Smooth muscle cell (in vitro differentiated cells): Measurements from ENCODE around the gene EXOC4. TPM values are rescaled to one million over a fixed set of nuclear protein-coding genes. Genes with fewer than 3 reads are reported as not detected.
A peak's percentile ranks its signal among the peaks of the same experiment; 100 is the strongest.

Experiments used
- DNase-seq: peaks from one replicate; lab custom pipeline; 2025; ENCODE audit not compliant: unreplicated experiment; lab: John Stamatoyannopoulos, UW
- H2AFZ ChIP-seq: fragments of 200-600 bp; sonication (generic); 2 replicates; pipeline ENCODE4 v1.6.0; 2016; ENCODE audit warnings: antibody characterized with exemption, low read depth, mild to moderate bottlenecking
- H3F3A ChIP-seq: fragments of 200-600 bp; sonication (generic); 2 replicates; pipeline ENCODE4 v1.6.0; 2017; ENCODE audit warnings: antibody characterized with exemption, low read depth
- H3K27ac ChIP-seq: fragments of 200-600 bp; sonication (generic); 2 replicates; pipeline ENCODE4 v1.5.1; 2016; ENCODE audit warnings: low read depth, mild to moderate bottlenecking
- H3K27me3 ChIP-seq: fragments of 200-600 bp; sonication (generic); 2 replicates; pipeline ENCODE4 v1.6.1; 2016; ENCODE audit warnings: low read depth, mild to moderate bottlenecking
- H3K36me3 ChIP-seq: fragments of 200-600 bp; sonication (generic); 2 replicates; pipeline ENCODE4 v1.5.1; 2016; ENCODE audit warnings: low read depth
- H3K4me1 ChIP-seq: fragments of 200-600 bp; sonication (generic); 2 replicates; pipeline ENCODE4 v1.5.1; 2016; ENCODE audit warnings: low read depth
- H3K4me2 ChIP-seq: fragments of 200-600 bp; sonication (generic); 2 replicates; pipeline ENCODE4 v1.6.0; 2016; ENCODE audit warnings: mild to moderate bottlenecking
- H3K4me3 ChIP-seq: fragments of 200-600 bp; sonication (generic); 2 replicates; pipeline ENCODE4 v1.5.1; 2016; ENCODE audit warnings: mild to moderate bottlenecking
- H3K79me2 ChIP-seq: fragments of 200-600 bp; sonication (generic); 2 replicates; pipeline ENCODE4 v1.6.0; 2016; ENCODE audit warnings: low read depth, mild to moderate bottlenecking
- H3K9ac ChIP-seq: fragments of 200-600 bp; sonication (generic); 2 replicates; pipeline ENCODE4 v1.6.0; 2016; ENCODE audit warnings: low read depth
- H3K9me3 ChIP-seq: fragments of 200-600 bp; sonication (generic); replicated peaks from 2 replicates; pipeline ENCODE4 v1.5.1; 2016; ENCODE audit warnings: low read depth
- H4K20me1 ChIP-seq: fragments of 200-600 bp; sonication (generic); 2 replicates; pipeline ENCODE4 v1.6.0; 2016; ENCODE audit warnings: low read depth
- CTCF ChIP-seq: fragments of 200-600 bp; sonication (generic); IDR thresholded peaks from 2 replicates; pipeline ENCODE4 v1.5.1; 2017; ENCODE audit warnings: borderline replicate concordance, mild to moderate bottlenecking, antibody characterized with exemption; ENCODE audit not compliant: insufficient read depth, poor library complexity, severe bottlenecking
- WGBS: methylation state at CpG from one replicate; pipeline ENCODE4 v1.1.7; 2016; ENCODE audit warnings: low lambda C conversion rate; 5-methylcytosine and 5-hydroxymethylcytosine counted together
- polyA plus RNA-seq: library from polyadenylated mRNA; unstranded; fragments of >200 nt; fragmentation: Nextera tagmentation; extraction: Ambion mirVana; gene quantifications from 2 replicates; pipeline ENCODE4 v1.2.1, GENCODE V29; 2016
- total RNA-seq: library from RNA; depleted of rRNA; stranded (reverse); fragments of >200 nt; gene quantifications from 2 replicates; pipeline ENCODE4 v1.2.3, GENCODE V29; 2014

Gene EXOC4
- total and polyA plus RNA-seq, 2 experiments from 2014 or later: 21.5 to 47.1 TPM

GRCh38 chr7:133769668-133770067 lies 516.8 kb downstream of the EXOC4 start:
- no peaks in the 10 kb centered on the region for H3F3A ChIP-seq
- no peak overlapping the region for H3K27ac ChIP-seq
- H2AFZ ChIP-seq: no peak overlapping the region
- no peak for DNase-seq
- H3K79me2 ChIP-seq: no peaks in the 10 kb centered on the region
- H3K27me3 ChIP-seq: no peaks in the 10 kb centered on the region
- 100% methylated on average over 1 of the region's 1 CpG for whole genome bisulfite sequencing
- H3K4me1 ChIP-seq: no peaks in the 10 kb centered on the region
- no peak overlapping the region for H3K9ac ChIP-seq
- H3K36me3 ChIP-seq: no peaks in the 10 kb centered on the region
- no peak overlapping the region for H3K4me2 ChIP-seq
- no peak overlapping the region for H3K4me3 ChIP-seq
- H4K20me1 ChIP-seq: no peaks in the 10 kb centered on the region
- TF ChIP-seq CTCF: no peak
- H3K9me3 ChIP-seq: no peaks in the 10 kb centered on the region

GRCh38 chr7:133770863-133771492 lies 518.1 kb downstream of the EXOC4 start:
- Histone ChIP-seq H3K4me1 (no peaks in the 10 kb centered on the region), H3K9ac (no peak overlapping the region), H3K9me3 (no peaks in the 10 kb centered on the region), H4K20me1 (no peaks in the 10 kb centered on the region), H3K36me3 (no peaks in the 10 kb centered on the region), H3K27me3 (no peaks in the 10 kb centered on the region), H3F3A (no peaks in the 10 kb centered on the region), H3K79me2 (no peaks in the 10 kb centered on the region), H3K27ac (peak overlapping the region; percentile 56), H2AFZ (no peak overlapping the region), H3K4me2 (no peak overlapping the region), H3K4me3 (no peak overlapping the region)
- no peak for DNase-seq
- TF ChIP-seq CTCF: no peak

- Histone ChIP-seq H3K36me3 (no peaks in the 10 kb centered on the region), H3K4me3 (no peak overlapping the region), H3K79me2 (no peaks in the 10 kb centered on the region), H3K9ac (no peak overlapping the region), H4K20me1 (no peaks in the 10 kb centered on the region), H3F3A (no peaks in the 10 kb centered on the region), H3K27ac (peak overlapping the region; percentile 56), H3K27me3 (no peaks in the 10 kb centered on the region), H3K9me3 (no peaks in the 10 kb centered on the region), H2AFZ (no peak overlapping the region), H3K4me2 (no peak overlapping the region), H3K4me1 (no peaks in the 10 kb centered on the region)
- no peak for TF ChIP-seq CTCF
- no peak for DNase-seq
- 81% methylated on average over 4 of the region's 4 CpGs for WGBS
Measured at GRCh38 chr7:133771788-133772419, 519.0 kb downstream of the EXOC4 start.

- WGBS: 47% methylated on average over 3 of the region's 3 CpGs
- no peak overlapping the region for H3K4me2 ChIP-seq
- DNase-seq: no peak
- no peaks in the 10 kb centered on the region for H3K79me2 ChIP-seq
- no peak overlapping the region for H3K4me3 ChIP-seq
- no peaks in the 10 kb centered on the region for H4K20me1 ChIP-seq
- no peak for TF ChIP-seq CTCF
- H2AFZ ChIP-seq: no peak overlapping the region
- no peaks in the 10 kb centered on the region for H3K36me3 ChIP-seq
- no peaks in the 10 kb centered on the region for H3K4me1 ChIP-seq
- H3K9ac ChIP-seq: no peak overlapping the region
- no peaks in the 10 kb centered on the region for H3K9me3 ChIP-seq
- no peaks in the 10 kb centered on the region for H3F3A ChIP-seq
- no peaks in the 10 kb centered on the region for H3K27me3 ChIP-seq
- H3K27ac ChIP-seq: no peak overlapping the region
Measured at GRCh38 chr7:133773601-133774000, 520.7 kb downstream of the EXOC4 start.
